ENCODE measurements around the gene TOMM5. TPM values are rescaled to one million over a fixed set of nuclear protein-coding genes. Genes with fewer than 3 reads are reported as not detected.

The TOMM5 gene
- total and polyA plus RNA-seq, 7 donors, result 69.2 to 173 (median 138) TPM

GRCh38 chr9:37639109-37639762 is 46.8 kb upstream of the TOMM5 start:
- Histone ChIP-seq H3K27ac (no peak overlapping the region), H3K27me3 (peaks cover 0 to 6% (median 0%) of the 10 kb centered on the region in 3 donors), H3K9me3 (no peaks in the 10 kb centered on the region), H3K4me1 (no peaks in the 10 kb centered on the region), H3K36me3 (no peaks in the 10 kb centered on the region), H3K4me3 (no peak overlapping the region)
- intact Hi-C loops (cut with DNase I), result no loop called here
- TF ChIP-seq POLR2AphosphoS5 (IDR thresholded peaks at IDR 0.05) (no peak), EP300 (IDR thresholded peaks at IDR 0.05) (no peak), POLR2A (IDR thresholded peaks at IDR 0.05) (no peak), CTCF (IDR thresholded peaks at IDR 0.05) (no peak)
- no peak for DNase-seq
- 94% methylated on average over 4 of the region's 4 CpGs for WGBS, 2 donors

- no peak overlapping the region for H3K4me3 ChIP-seq
- H3K4me1 ChIP-seq, result no peaks in the 10 kb centered on the region
- H3K27me3 ChIP-seq, result no peaks in the 10 kb centered on the region
- no peaks in the 10 kb centered on the region for H3K36me3 ChIP-seq
- DNase-seq, result no peak
- intact Hi-C loops (cut with DNase I), result no loop called here
- no peak overlapping the region for H3K27ac ChIP-seq
- TF ChIP-seq POLR2A (IDR thresholded peaks at IDR 0.05) (no peak), POLR2AphosphoS5 (IDR thresholded peaks at IDR 0.05) (no peak), CTCF (IDR thresholded peaks at IDR 0.05) (no peak), EP300 (IDR thresholded peaks at IDR 0.05) (no peak)
- 94% methylated on average over 39 of the region's 39 CpGs for WGBS, 2 donors
- H3K9me3 ChIP-seq, result no peaks in the 10 kb centered on the region
Measured at GRCh38 chr9:37636511-37637448, 44.4 kb upstream of the TOMM5 start.

GRCh38 chr9:37635808-37636207 is 43.4 kb upstream of the TOMM5 start:
- Histone ChIP-seq H3K9me3 (no peaks in the 10 kb centered on the region), H3K4me3 (no peak overlapping the region), H3K4me1 (no peaks in the 10 kb centered on the region), H3K36me3 (no peaks in the 10 kb centered on the region), H3K27ac (no peak overlapping the region), H3K27me3 (no peaks in the 10 kb centered on the region)
- no peak for DNase-seq
- TF ChIP-seq POLR2AphosphoS5 (IDR thresholded peaks at IDR 0.05), result no peak
- TF ChIP-seq POLR2A (IDR thresholded peaks at IDR 0.05), result no peak
- TF ChIP-seq CTCF (IDR thresholded peaks at IDR 0.05), result no peak
- no peak for TF ChIP-seq EP300 (IDR thresholded peaks at IDR 0.05)
- intact Hi-C loops (cut with DNase I), result no loop called here
- WGBS, 2 donors, result 87 to 89% methylated on average over 16 of the region's 16 CpGs

GRCh38 chr9:37632479-37632878 is 40.1 kb upstream of the TOMM5 start:
- DNase-seq, result no peak
- intact Hi-C loops (cut with DNase I), result no loop called here
- Histone ChIP-seq H3K36me3 (no peaks in the 10 kb centered on the region), H3K27me3 (no peaks in the 10 kb centered on the region), H3K9me3 (no peaks in the 10 kb centered on the region), H3K4me3 (no peak overlapping the region), H3K27ac (no peak overlapping the region), H3K4me1 (no peaks in the 10 kb centered on the region)
- WGBS, 2 donors, result 86 to 87% methylated on average over 4 of the region's 4 CpGs
- TF ChIP-seq EP300 (IDR thresholded peaks at IDR 0.05) (no peak), POLR2A (IDR thresholded peaks at IDR 0.05) (no peak), POLR2AphosphoS5 (IDR thresholded peaks at IDR 0.05) (no peak), CTCF (IDR thresholded peaks at IDR 0.05) (no peak)

Measured in sigmoid colon (tissue), 7 donors.